Adipocyte (in vitro differentiated cells): ENCODE results near the gene TFB1M.
"Not testable (repeated sequence)": the region's sequence is repeated elsewhere in the genome, so short reads cannot be mapped to it uniquely, and the experiment has no call there.

Source experiments
- DNase-seq: peaks from one replicate; pipeline ENCODE4 v3.0.0-alpha.2; 2015; ENCODE audit warnings: low read depth
- H3K27me3 ChIP-seq: replicated peaks from 2 replicates; pipeline ENCODE4 v1.7.0; 2013; ENCODE audit warnings: mild to moderate bottlenecking, low read length, moderate library complexity; ENCODE audit not compliant: control insufficient read depth, insufficient read depth
- H3K36me3 ChIP-seq: 2 replicates; pipeline ENCODE4 v1.7.0; 2013; ENCODE audit warnings: low read length, mild to moderate bottlenecking, moderate library complexity; ENCODE audit not compliant: control insufficient read depth, insufficient read depth, severe bottlenecking
- H3K4me1 ChIP-seq: 2 replicates; pipeline ENCODE4 v1.7.0; 2013; ENCODE audit warnings: mild to moderate bottlenecking, low read length, moderate library complexity; ENCODE audit not compliant: control insufficient read depth, insufficient read depth
- H3K4me3 ChIP-seq: 2 replicates; pipeline ENCODE4 v1.7.0; 2013; ENCODE audit warnings: mild to moderate bottlenecking, low read length, moderate library complexity
- H3K9ac ChIP-seq: 2 replicates; pipeline ENCODE4 v1.7.0; 2013; ENCODE audit warnings: mild to moderate bottlenecking, low read length, moderate library complexity
- H3K9me3 ChIP-seq: 2 replicates; pipeline ENCODE4 v1.7.0; 2013; ENCODE audit warnings: mild to moderate bottlenecking, low read length, moderate library complexity; ENCODE audit not compliant: control insufficient read depth

TFB1M gene

DNA sequence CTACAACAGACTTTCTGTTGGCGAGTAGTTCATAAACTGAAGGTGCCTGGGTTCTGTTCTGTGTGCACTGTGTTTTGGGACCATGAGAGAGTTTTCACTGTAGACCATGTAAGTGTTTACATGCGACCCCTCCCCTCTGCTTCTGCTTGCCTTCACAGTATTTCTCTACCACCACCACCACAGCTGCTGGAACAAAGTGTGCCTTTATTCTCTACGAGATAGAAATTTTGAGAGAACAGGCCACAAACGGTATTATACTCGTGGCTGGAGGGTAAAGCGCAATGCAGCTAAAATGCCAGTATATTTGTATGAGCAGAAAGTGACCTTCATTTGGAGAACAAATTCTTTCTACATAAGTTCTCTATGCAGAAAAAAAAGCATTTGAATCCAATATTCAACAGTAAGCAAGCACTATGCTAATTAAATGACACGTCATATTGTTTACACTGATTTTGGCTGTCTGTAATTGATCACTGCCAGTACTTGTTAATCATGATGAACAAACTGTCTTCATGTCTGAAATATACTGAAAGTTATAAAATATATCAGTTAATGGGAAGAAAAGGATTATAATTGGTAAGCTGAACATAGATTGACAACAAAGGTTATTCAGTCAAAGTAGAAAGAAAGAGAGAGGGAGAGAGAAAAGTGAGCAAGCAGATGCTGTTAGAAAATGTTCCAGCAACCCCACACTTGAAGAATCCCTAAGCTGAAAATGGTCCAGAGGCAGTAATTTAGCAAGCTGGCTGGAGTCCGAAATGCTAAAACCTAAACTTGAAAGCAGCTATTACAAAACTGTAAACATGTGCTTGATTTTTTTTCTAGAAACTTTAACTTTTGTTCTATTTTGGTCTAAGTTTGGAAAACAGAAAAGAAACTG, 41.7 kb downstream of the TFB1M start:
- H3K36me3 ChIP-seq, result no peaks in the 10 kb centered on the region
- no peaks in the 10 kb centered on the region for H3K9me3 ChIP-seq
- H3K9ac ChIP-seq, result no peak overlapping the region
- DNase-seq, result peak; percentile 68
- no peak overlapping the region for H3K4me3 ChIP-seq
- peaks cover 23% of the 10 kb centered on the region for H3K4me1 ChIP-seq
- H3K27me3 ChIP-seq, result no peaks in the 10 kb centered on the region

DNA sequence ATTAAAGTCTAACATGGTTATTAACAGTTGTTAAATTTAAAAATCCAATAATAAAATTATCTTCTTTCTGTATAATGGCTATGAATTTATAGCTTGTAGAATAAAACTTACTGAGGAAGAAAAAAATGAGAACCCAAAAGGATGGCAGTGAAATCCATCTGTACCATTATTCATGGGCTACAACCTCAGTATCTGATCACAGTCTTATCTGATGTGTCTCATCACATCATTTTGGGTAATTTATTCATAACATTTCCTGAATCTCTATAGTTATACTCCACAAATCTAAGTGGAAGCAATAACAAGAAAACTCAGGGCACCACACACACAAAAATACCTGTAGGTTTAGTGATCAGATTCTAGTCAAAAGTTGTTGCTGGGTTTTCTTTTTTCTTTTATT, 43.1 kb downstream of the TFB1M start:
- Histone ChIP-seq H3K27me3 (no peaks in the 10 kb centered on the region), H3K4me3 (no peak overlapping the region), H3K4me1 (peaks cover 22% of the 10 kb centered on the region), H3K9me3 (no peaks in the 10 kb centered on the region), H3K36me3 (no peaks in the 10 kb centered on the region), H3K9ac (no peak overlapping the region)
- no peak for DNase-seq

DNA sequence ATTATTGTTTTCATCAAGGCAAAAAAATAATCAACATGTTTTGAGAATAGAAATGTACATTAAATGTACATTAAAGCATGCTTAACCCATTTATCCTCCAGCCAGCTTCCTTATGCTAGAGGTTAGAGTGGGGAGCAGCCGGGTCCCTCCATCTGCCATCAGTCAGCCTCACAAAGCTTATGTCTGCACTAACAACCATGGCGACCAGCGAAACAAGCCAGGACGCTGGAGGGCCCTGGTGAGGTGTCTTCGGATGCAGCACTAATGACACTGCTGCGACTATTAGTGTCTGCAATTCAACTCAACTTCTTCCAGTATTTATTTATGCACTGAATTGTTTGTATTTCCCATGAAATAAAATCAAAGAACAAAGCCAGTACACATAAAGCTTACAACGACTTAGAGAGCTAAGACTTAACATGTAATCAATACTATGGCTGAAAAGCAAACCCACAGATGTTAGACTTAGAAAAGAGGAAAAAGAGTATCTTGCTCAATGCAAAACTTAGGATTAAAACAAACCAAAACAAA, 43.7 kb downstream of the TFB1M start:
- Histone ChIP-seq H3K9ac (no peak overlapping the region), H3K4me1 (peaks cover 19% of the 10 kb centered on the region), H3K4me3 (no peak overlapping the region), H3K27me3 (no peaks in the 10 kb centered on the region), H3K9me3 (no peaks in the 10 kb centered on the region), H3K36me3 (no peaks in the 10 kb centered on the region)
- DNase-seq, result no peak

DNA sequence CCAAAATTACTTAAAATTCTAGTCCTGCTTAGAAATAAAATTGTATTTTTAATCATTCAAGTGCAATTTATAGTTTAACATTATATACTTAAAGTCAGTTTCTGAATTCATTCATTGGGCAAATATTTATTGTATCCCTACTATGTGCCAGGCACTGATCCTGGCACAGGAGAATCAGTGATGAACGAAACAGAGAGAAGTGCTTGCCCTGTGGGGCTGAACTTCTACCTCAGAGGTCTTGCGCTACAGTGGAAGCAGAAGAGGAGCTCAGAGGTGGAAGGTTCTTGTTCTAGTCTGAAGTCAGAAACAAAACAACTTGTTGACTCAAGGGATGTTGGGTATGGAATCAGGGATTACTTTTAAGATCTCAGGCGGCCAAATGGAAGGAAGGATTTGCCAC, 44.5 kb downstream of the TFB1M start:
- Histone ChIP-seq H3K9me3 (no peaks in the 10 kb centered on the region), H3K36me3 (no peaks in the 10 kb centered on the region), H3K4me3 (no peak overlapping the region), H3K9ac (no peak overlapping the region), H3K27me3 (no peaks in the 10 kb centered on the region), H3K4me1 (peaks cover 22% of the 10 kb centered on the region)
- DNase-seq, result no peak

DNA sequence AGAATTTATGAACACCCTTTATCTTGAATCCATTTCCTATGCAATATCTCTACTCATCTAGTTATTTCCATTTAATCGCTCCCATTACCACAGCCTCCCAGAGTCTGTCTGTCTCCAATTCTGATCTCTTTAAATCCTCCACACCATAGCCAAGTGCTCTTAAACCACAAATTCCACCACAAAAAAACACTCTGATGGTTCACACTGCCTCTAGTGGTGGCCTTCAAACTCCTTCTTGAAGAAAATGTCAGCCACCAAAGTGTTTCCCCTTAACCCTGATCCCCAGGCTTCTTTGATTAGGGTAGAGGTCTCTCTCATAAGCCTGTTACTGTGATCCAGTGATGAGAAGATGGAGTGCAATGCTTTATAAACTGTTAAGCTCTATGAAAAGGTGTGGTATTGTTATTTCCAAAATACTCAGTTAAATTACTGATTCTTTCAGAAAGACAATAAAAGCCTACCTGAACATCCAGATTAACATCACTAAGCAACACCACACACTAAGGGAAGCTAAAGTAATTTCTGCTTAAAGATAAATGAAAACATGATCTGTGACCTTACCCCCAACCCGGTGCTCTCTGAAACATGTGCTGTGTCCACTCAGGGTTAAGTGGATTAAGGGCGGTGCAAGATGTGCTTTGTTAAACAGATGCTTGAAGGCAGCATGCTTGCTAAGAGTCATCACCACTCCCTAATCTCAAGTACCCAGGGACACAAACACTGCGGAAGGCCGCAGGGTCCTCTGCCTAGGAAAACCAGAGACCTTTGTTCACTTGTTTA, 46.0 kb downstream of the TFB1M start:
- H3K4me1 ChIP-seq, result peaks cover 16% of the 10 kb centered on the region
- H3K27me3 ChIP-seq, H3K4me3 ChIP-seq, H3K36me3 ChIP-seq, H3K9ac ChIP-seq, H3K9me3 ChIP-seq: not testable (repeated sequence)
- peak; percentile 64 for DNase-seq

DNA sequence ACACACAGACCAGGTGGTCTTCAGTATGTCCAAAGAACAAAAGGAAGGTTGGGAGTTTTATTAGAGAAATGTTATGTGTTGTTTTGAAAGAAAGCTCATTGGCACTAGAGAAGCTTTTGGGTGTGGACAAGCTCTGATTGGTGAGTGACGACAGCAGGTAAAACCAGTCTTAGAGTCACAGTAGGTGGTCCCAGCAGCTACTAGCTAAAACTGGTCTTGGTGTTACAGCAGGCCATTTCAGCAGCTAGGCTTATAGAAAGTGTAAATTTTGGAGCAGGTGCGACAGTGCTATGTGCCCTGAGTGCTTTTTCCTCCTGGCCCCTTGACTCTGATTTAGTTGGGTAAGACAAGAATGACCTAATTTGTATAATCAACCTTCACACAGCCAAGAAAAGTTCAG, 46.9 kb downstream of the TFB1M start:
- no peak for DNase-seq
- peaks cover 8% of the 10 kb centered on the region for H3K4me1 ChIP-seq
- no peak overlapping the region for H3K4me3 ChIP-seq
- no peaks in the 10 kb centered on the region for H3K27me3 ChIP-seq
- H3K9ac ChIP-seq, result no peak overlapping the region
- H3K9me3 ChIP-seq, result no peaks in the 10 kb centered on the region
- H3K36me3 ChIP-seq, result no peaks in the 10 kb centered on the region

DNA sequence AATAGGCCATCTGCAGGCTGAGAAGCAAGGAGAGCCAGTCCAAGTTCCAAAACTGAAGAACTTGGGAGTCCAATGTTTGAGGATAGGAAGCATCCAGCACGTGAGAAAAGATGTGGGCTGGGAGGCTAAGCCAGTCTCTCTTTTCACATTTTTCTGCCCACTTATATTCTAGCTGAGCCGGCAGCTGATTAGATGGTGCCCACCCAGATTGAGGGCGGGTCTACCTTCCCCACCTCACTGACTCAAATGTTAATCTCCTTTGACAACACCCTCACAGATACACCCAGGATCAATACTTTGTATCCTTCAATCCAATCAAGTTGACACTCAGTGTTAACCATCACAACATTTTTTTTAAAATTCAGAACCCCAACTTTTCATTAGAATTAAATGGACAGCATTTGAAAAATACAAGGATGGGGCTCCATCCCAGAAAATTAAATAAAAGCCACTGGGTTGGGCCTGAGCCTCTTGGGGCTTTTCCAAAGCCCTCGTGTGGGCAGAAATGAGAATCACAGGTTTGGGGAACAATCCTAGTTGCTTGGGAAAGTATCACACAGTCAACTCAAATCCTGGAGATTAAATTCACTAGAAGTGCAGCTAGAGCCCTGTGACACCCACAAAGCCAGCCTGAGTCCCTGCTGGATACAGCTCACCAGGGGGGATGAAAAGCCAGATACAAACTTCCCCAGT, 48.3 kb downstream of the TFB1M start:
- Histone ChIP-seq H3K9ac (no peak overlapping the region), H3K4me3 (no peak overlapping the region), H3K9me3 (no peaks in the 10 kb centered on the region), H3K27me3 (no peaks in the 10 kb centered on the region), H3K4me1 (peaks cover 5% of the 10 kb centered on the region), H3K36me3 (no peaks in the 10 kb centered on the region)
- no peak for DNase-seq

DNA sequence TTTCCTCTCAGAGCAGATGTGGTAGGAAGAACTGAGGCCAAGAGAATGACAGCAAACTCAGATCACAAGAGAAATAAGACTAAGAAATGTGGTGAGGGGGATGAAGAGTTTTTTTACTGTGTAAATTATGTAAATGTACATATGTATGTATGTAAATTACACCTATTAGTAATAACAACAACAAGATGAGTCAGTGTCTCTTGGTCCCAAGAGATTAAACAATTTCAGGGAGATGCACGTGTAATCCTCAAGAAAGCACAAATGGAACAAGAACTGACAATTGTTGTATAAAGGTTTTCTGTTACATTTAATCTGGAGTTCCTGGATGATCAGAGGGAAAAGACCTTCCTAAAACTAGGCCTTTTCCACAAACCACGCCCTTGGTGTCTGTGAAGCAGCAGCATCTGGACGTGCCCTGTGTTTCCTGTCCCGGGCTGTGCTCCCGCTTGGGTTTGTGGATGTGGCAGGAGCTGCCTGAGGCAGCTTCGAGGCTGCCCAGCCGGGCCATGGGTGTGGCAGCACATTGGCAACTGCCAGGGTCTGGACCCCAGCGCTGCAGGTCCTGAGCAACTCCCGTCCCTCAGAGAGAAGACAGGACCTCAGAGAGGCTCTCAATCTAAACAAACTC, 49.5 kb downstream of the TFB1M start:
- Histone ChIP-seq H3K4me1 (peaks cover 5% of the 10 kb centered on the region), H3K4me3 (no peak overlapping the region), H3K27me3 (no peaks in the 10 kb centered on the region), H3K9ac (no peak overlapping the region), H3K9me3 (no peaks in the 10 kb centered on the region), H3K36me3 (peaks cover 4% of the 10 kb centered on the region)
- DNase-seq, result peak; percentile 64

DNA sequence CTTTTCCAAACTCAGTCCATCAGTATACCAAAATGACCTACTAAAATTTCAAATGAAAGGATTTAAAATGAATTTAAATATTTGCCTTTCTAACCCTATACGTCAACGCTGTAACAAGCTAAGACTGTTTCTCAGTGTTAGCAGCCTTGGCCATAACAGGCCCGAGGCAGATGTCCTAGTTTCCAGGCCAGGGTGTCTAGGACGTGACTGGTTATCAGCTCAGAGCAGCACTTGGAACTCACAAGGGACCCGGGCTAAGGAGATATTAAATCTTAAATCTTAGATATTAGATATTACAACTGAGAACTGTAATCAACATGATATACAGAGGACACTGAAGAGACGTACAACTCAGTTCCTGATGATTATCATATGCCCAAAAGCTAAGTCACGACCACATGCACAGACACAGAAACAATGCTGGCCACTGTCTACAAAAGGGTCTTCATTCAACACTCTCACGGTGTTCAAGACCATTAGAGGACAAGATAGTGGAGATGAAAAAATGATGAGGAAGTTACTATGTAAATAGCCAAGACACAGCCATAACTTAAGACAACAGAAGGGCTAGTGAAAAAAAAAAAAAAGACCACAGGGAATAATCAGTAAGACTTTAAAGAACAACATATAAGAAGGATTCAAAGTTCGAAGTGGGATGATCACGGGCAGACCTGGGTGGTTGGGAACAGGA, 50.8 kb downstream of the TFB1M start, which contains the start of gene CLDN20:
CLDN20 (plus strand) TSS at position 641 of the 691 bp plus-strand sequence. CDS start 11,707 bp downstream, outside the sequence.
- Histone ChIP-seq H3K4me1 (peaks cover 5% of the 10 kb centered on the region), H3K4me3 (no peak within 1 kb of the TSS), H3K36me3 (peaks cover 8% of the 10 kb centered on the region), H3K9me3 (no peaks in the 10 kb centered on the region), H3K27me3 (no peaks in the 10 kb centered on the region), H3K9ac (no peak within 1 kb of the TSS)
- DNase-seq, result no peak

DNA sequence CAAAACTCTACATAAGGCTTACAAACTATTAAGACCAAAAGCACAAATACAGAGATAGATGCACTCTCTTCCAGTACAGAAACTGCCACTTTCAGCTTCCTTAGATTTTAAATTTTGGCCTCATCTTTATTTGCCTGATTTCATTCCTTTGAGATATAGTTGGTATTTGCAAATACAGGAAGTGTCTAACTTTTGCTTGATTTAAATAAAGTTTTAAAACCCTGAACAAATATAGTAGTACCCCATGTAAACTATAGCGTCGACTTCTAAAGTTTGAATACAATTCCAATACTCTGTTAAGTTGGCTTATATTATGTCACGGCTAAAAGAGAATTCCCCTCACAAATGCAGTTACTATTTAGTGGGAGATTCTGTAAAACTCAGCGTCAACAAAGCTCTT, 51.6 kb downstream of the TFB1M start:
- Histone ChIP-seq H3K4me1 (peaks cover 5% of the 10 kb centered on the region), H3K9ac (no peak overlapping the region), H3K36me3 (peaks cover 9% of the 10 kb centered on the region), H3K9me3 (no peaks in the 10 kb centered on the region), H3K4me3 (no peak overlapping the region), H3K27me3 (no peaks in the 10 kb centered on the region)
- DNase-seq, result no peak
